Measurements from ENCODE around the gene PYY. TPM values are rescaled to one million over a fixed set of nuclear protein-coding genes. Genes with fewer than 3 reads are reported as not detected.

The PYY gene
- total RNA-seq, 1 donor from 2014 or later = not detected

GRCh38 chr17:43983196-43983514 is 29.4 kb upstream of the PYY start:
- peak overlapping the region; percentile 68 for H3K4me3 ChIP-seq
- intact Hi-C loops (cut with micrococcal nuclease) = no loop called here
- H3K27ac ChIP-seq (replicated peaks) = no peak overlapping the region
- no peak for DNase-seq
- H3K9me3 ChIP-seq (replicated peaks) = no peaks in the 10 kb centered on the region
- H3K4me1 ChIP-seq = peaks cover 32% of the 10 kb centered on the region
- peaks cover 59% of the 10 kb centered on the region for H3K27me3 ChIP-seq (ENCODE audit: low read depth)
- no peak for TF ChIP-seq CTCF (IDR thresholded peaks at IDR 0.05; ENCODE audit: borderline replicate concordance)
- no peaks in the 10 kb centered on the region for H3K36me3 ChIP-seq

GRCh38 chr17:43982171-43982570 is 28.4 kb upstream of the PYY start:
- no peak for DNase-seq
- no peak for TF ChIP-seq CTCF (IDR thresholded peaks at IDR 0.05; ENCODE audit: borderline replicate concordance)
- intact Hi-C loops (cut with micrococcal nuclease) = no loop called here
- Histone ChIP-seq H3K27ac (replicated peaks) (no peak overlapping the region), H3K4me1 (peaks cover 24% of the 10 kb centered on the region), H3K36me3 (no peaks in the 10 kb centered on the region), H3K9me3 (replicated peaks) (no peaks in the 10 kb centered on the region), H3K4me3 (no peak overlapping the region), H3K27me3 (ENCODE audit: low read depth) (peaks cover 60% of the 10 kb centered on the region)

GRCh38 chr17:43979671-43980070 is 25.9 kb upstream of the PYY start:
- H3K36me3 ChIP-seq = no peaks in the 10 kb centered on the region
- H3K4me3 ChIP-seq = no peak overlapping the region
- peaks cover 13% of the 10 kb centered on the region for H3K4me1 ChIP-seq
- H3K27me3 ChIP-seq (ENCODE audit: low read depth) = peaks cover 54% of the 10 kb centered on the region
- DNase-seq = no peak
- no peak for TF ChIP-seq CTCF (IDR thresholded peaks at IDR 0.05; ENCODE audit: borderline replicate concordance)
- no peaks in the 10 kb centered on the region for H3K9me3 ChIP-seq (replicated peaks)
- H3K27ac ChIP-seq (replicated peaks) = no peak overlapping the region
- intact Hi-C loops (cut with micrococcal nuclease) = no loop called here

GRCh38 chr17:43979011-43979410 is 25.3 kb upstream of the PYY start:
- DNase-seq = no peak
- Histone ChIP-seq H3K4me3 (no peak overlapping the region), H3K27me3 (ENCODE audit: low read depth) (peaks cover 54% of the 10 kb centered on the region), H3K9me3 (replicated peaks) (no peaks in the 10 kb centered on the region), H3K27ac (replicated peaks) (no peak overlapping the region), H3K36me3 (no peaks in the 10 kb centered on the region), H3K4me1 (peaks cover 8% of the 10 kb centered on the region)
- intact Hi-C loops (cut with micrococcal nuclease) = no loop called here
- TF ChIP-seq CTCF (IDR thresholded peaks at IDR 0.05; ENCODE audit: borderline replicate concordance) = no peak

GRCh38 chr17:43978078-43978477 is 24.3 kb upstream of the PYY start:
- intact Hi-C loops (cut with micrococcal nuclease) = no loop called here
- Histone ChIP-seq H3K4me3 (no peak overlapping the region), H3K27me3 (ENCODE audit: low read depth) (peaks cover 50% of the 10 kb centered on the region), H3K9me3 (replicated peaks) (no peaks in the 10 kb centered on the region), H3K27ac (replicated peaks) (no peak overlapping the region), H3K4me1 (no peaks in the 10 kb centered on the region), H3K36me3 (no peaks in the 10 kb centered on the region)
- no peak for DNase-seq
- no peak for TF ChIP-seq CTCF (IDR thresholded peaks at IDR 0.05; ENCODE audit: borderline replicate concordance)

Measured in left ventricle myocardium inferior (tissue), 1 donor.